ENCODE measurements around the gene TNFAIP1. TPM values are rescaled to one million over a fixed set of nuclear protein-coding genes. Genes with fewer than 3 reads are reported as not detected.

The TNFAIP1 gene
- total RNA-seq, 4 donors from 2014 or later, result 18.8 to 36.5 (median 25.5) TPM

DNA sequence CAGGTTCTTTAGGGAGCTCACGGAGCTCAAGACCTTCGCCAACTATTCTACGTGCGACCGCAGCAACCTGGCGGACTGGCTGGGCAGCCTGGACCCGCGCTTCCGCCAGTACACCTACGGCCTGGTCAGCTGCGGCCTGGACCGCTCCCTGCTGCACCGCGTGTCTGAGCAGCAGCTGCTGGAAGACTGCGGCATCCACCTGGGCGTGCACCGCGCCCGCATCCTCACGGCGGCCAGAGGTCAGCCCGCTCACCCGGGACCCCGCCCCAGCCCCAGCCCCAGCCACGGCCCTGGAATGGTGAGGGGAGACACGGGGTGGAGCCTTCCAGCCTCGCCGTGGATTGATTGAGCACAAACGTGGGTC lies 49.5 kb downstream of the TNFAIP1 start:
- TF ChIP-seq POLR2A (IDR thresholded peaks at IDR 0.05), result no peak
- TF ChIP-seq, protein P1, sequence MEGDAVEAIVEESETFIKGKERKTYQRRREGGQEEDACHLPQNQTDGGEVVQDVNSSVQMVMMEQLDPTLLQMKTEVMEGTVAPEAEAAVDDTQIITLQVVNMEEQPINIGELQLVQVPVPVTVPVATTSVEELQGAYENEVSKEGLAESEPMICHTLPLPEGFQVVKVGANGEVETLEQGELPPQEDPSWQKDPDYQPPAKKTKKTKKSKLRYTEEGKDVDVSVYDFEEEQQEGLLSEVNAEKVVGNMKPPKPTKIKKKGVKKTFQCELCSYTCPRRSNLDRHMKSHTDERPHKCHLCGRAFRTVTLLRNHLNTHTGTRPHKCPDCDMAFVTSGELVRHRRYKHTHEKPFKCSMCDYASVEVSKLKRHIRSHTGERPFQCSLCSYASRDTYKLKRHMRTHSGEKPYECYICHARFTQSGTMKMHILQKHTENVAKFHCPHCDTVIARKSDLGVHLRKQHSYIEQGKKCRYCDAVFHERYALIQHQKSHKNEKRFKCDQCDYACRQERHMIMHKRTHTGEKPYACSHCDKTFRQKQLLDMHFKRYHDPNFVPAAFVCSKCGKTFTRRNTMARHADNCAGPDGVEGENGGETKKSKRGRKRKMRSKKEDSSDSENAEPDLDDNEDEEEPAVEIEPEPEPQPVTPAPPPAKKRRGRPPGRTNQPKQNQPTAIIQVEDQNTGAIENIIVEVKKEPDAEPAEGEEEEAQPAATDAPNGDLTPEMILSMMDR (IDR thresholded peaks at IDR 0.05 in 4 of 5, conservative IDR thresholded peaks at IDR 0.05 in 1 of 5), result no peak
- Histone ChIP-seq H3K27ac (no peak overlapping the region), H3K36me3 (no peaks in the 10 kb centered on the region), H3K4me3 (peak overlapping the region; percentile 12 to 50 (median 26)), H3K4me1 (no peaks in the 10 kb centered on the region), H3K9me3 (no peaks in the 10 kb centered on the region), H3K27me3 (peaks cover 0 to 3% (median 0%) of the 10 kb centered on the region in 3 donors)
- DNase-seq (no peak), ATAC-seq (no peak)
- intact Hi-C loops (cut with DNase I; ENCODE audit: low total_unique reads), result no loop called here
- in situ Hi-C loops (cut with MboI; ENCODE audit: low sequenced_read_pairs in 4 of 4), result no loop called here

DNA sequence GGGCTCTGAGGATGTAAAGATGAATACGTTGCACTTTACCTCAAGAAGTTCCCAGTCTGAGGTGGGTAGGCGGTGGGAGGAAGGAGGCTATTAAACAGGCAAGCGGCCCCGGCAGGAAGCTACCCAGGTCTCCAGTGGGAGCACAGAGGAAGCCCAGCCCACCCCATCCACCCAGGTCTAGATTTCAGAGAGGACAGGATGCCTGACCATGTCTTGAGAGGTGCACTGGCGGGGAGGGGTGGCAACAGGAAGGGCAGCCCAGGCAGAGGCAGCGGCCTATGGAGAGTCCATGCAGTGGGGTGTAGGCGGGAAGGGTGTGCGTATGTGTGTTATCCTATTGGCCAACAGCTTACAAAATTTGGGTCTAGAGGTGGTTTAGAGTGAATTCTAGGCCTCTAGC lies 49.8 kb downstream of the TNFAIP1 start:
- ATAC-seq (no peak), DNase-seq (no peak)
- peak overlapping the region in 1 of 4 donors; percentile 50 for H3K4me3 ChIP-seq

GRCh38 chr17:28386391-28386790 lies 50.8 kb downstream of the TNFAIP1 start:
- H3K27me3 ChIP-seq, result peaks cover 0 to 3% (median 0%) of the 10 kb centered on the region in 3 donors
- intact Hi-C loops (cut with DNase I; ENCODE audit: low total_unique reads), result no loop called here
- no peaks in the 10 kb centered on the region for H3K36me3 ChIP-seq
- no peak overlapping the region for H3K4me3 ChIP-seq
- ATAC-seq, result no peak
- no peak overlapping the region for H3K27ac ChIP-seq
- in situ Hi-C loops (cut with MboI; ENCODE audit: low sequenced_read_pairs in 4 of 4), result no loop called here
- no peak for DNase-seq
- TF ChIP-seq POLR2A (IDR thresholded peaks at IDR 0.05), result no peak
- TF ChIP-seq, protein P1 (IDR thresholded peaks at IDR 0.05 in 4 of 5, conservative IDR thresholded peaks at IDR 0.05 in 1 of 5), result no peak
- H3K4me1 ChIP-seq, result no peaks in the 10 kb centered on the region
- H3K9me3 ChIP-seq, result no peaks in the 10 kb centered on the region

More for the DNA sequence above, 49.8 kb downstream of the TNFAIP1 start:
- H3K27ac ChIP-seq, result no peak overlapping the region
- intact Hi-C loops (cut with DNase I; ENCODE audit: low total_unique reads) (no loop called here), in situ Hi-C loops (cut with MboI; ENCODE audit: low sequenced_read_pairs in 4 of 4) (no loop called here)
- no peaks in the 10 kb centered on the region for H3K36me3 ChIP-seq
- H3K4me1 ChIP-seq, result no peaks in the 10 kb centered on the region
- peaks cover 0 to 3% (median 0%) of the 10 kb centered on the region in 3 donors for H3K27me3 ChIP-seq
- TF ChIP-seq, protein P1 (IDR thresholded peaks at IDR 0.05 in 4 of 5, conservative IDR thresholded peaks at IDR 0.05 in 1 of 5), result no peak
- H3K9me3 ChIP-seq, result no peaks in the 10 kb centered on the region

DNA sequence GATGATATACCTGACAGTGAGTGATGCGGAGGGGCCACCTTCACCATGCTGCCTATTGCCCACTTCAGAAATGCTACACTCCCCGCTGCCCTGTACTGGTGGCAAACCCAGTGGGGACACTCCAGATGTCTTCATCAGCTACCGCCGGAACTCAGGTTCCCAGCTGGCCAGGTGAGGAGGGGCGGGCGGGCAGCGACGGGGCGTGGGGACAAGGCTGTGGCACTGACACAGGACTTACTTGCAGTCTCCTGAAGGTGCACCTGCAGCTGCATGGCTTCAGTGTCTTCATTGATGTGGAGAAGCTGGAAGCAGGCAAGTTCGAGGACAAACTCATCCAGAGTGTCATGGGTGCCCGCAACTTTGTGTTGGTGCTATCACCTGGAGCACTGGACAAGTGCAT lies 52.5 kb downstream of the TNFAIP1 start:
- Histone ChIP-seq H3K27ac (no peak overlapping the region), H3K4me1 (no peaks in the 10 kb centered on the region), H3K27me3 (no peaks in the 10 kb centered on the region), H3K9me3 (no peaks in the 10 kb centered on the region), H3K4me3 (no peak overlapping the region), H3K36me3 (no peaks in the 10 kb centered on the region)
- DNase-seq, result no peak
- in situ Hi-C loops (cut with MboI; ENCODE audit: low sequenced_read_pairs in 4 of 4) (no loop called here), intact Hi-C loops (cut with DNase I; ENCODE audit: low total_unique reads) (no loop called here)
- TF ChIP-seq POLR2A (IDR thresholded peaks at IDR 0.05), result no peak
- TF ChIP-seq, protein P1 (IDR thresholded peaks at IDR 0.05 in 4 of 5, conservative IDR thresholded peaks at IDR 0.05 in 1 of 5), result no peak
- ATAC-seq, result no peak

GRCh38 chr17:28390141-28390540 lies 54.6 kb downstream of the TNFAIP1 start:
- intact Hi-C loops (cut with DNase I; ENCODE audit: low total_unique reads), result no loop called here
- Histone ChIP-seq H3K4me3 (no peak overlapping the region), H3K27me3 (no peaks in the 10 kb centered on the region), H3K4me1 (no peaks in the 10 kb centered on the region), H3K9me3 (no peaks in the 10 kb centered on the region), H3K27ac (no peak overlapping the region), H3K36me3 (no peaks in the 10 kb centered on the region)
- no peak for ATAC-seq
- DNase-seq, result no peak
- in situ Hi-C loops (cut with MboI; ENCODE audit: low sequenced_read_pairs in 4 of 4), result no loop called here
- TF ChIP-seq, protein P1 (IDR thresholded peaks at IDR 0.05 in 4 of 5, conservative IDR thresholded peaks at IDR 0.05 in 1 of 5), result no peak
- no peak for TF ChIP-seq POLR2A (IDR thresholded peaks at IDR 0.05)
